ENCODE results near the gene PARVB.
"Not testable (repeated sequence)": the region's sequence is repeated elsewhere in the genome, so short reads cannot be mapped to it uniquely, and the experiment has no call there.

PARVB gene

DNA sequence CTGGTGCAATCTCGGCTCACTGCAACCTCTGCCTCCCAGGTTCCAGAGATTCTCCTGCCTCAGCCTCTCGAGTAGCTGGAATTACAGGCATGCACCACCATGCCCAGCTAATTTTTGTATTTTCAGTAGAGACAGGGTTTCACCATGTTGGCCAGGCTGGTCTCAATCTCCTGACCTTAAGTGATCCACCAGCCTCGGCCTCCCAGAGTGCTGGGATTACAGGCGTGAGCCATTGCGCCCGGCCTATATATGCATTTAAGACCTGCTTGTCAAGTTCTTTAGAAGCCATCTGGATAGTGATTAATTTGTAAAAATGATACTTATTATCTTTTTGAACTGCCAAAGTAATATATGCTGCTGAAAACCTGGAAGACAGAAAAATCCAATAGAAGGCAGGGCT is 86.6 kb downstream of the PARVB start:
- not testable (repeated sequence) for DNase-seq (ENCODE audit: low spot score)

DNA sequence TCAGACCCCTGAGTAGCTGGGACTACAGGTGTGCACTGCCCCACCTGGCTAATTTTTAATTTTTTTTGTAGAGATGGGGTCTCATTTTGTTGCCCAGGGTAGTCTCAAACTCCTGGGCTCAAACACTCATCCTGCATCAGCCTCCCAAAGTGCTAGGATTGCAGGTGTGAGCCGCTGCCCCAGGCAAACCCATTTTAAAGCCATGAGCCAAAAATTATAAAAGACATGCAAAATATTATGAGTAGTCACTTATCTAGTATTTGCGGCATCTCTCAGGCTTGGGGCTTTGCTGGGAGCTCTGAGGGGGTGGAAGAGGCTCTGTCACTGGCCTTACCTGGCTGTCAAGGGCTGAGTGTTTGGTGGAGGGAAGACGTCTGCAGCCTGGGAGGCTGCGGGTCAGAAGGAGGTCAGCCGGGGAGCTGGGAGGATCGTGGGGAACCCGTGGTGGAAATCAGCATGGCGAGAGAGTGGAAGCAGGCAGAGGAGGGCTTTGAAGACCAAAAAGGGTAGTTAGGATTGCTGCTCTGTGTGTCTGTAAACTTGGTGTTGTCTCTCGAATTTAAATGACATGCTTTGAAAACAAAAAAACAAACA is 87.6 kb downstream of the PARVB start:
- no peak for DNase-seq (ENCODE audit: low spot score)

DNA sequence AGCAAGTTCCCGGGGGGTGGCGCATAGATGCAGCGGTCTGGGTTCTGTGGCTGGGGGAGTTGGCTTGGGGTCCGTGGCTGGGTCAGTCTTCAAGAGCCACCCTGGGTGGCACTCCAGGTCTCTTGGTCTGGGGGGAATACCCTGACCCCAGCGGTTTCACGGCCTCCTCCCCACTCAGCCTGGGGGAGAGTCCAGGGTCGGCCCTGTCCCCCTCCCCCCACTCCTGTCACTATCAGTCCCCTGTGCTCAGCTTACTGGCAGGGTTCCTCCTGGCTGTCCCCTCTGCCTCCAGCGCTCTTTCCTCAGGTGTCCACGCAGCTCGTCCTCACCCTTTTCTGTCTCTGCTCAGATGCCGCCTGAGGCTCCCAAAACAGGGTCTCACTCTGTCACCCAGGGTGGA is 88.1 kb downstream of the PARVB start:
- no peak for DNase-seq (ENCODE audit: low spot score)

DNA sequence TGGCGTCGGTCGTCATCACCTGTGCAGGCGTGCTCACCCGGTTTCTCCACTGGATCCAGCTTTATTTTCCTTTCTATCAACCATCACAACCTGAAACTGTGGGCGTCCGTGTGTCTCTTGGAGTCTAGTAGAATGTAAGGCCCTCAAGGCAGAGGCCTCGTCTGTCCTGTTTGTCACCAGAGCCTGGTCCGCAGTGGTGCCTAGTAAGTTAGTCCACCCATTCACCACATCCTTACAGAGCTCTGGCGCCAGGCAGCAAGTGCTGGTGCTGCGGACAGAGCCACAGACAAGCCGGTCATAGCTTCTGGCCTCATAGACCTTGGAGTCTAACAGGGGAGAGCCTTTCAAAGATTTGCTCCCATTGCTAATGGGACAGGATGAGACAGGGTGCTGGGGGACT is 92.2 kb downstream of the PARVB start:
- no peak for DNase-seq (ENCODE audit: low spot score)

- DNase-seq (ENCODE audit: low spot score), result no peak
These were observed 92.9 kb downstream of the PARVB start for GRCh38 chr22:44116755-44117684.

DNA sequence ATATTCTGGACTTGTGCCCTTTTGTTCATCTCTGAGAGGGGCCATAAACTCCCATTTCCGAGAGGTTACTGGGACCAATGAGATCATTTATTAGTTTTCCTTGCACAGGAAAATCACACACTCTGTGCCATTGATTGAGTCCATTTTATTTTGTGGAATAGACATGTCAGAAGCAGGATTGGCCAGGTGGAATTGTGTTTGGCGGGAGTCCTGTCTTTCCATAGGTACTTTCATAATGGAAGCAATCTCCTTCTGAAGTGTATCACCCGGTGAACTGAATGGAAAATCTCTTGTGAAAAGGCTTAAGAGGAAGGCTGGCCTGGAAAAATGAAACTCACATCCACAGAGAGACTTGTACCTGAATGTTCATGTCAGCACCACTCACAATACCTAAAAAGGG is 93.6 kb downstream of the PARVB start:
- no peak for DNase-seq (ENCODE audit: low spot score)

- no peak for DNase-seq (ENCODE audit: low spot score)
These were observed 94.7 kb downstream of the PARVB start for GRCh38 chr22:44118645-44119315.

DNA sequence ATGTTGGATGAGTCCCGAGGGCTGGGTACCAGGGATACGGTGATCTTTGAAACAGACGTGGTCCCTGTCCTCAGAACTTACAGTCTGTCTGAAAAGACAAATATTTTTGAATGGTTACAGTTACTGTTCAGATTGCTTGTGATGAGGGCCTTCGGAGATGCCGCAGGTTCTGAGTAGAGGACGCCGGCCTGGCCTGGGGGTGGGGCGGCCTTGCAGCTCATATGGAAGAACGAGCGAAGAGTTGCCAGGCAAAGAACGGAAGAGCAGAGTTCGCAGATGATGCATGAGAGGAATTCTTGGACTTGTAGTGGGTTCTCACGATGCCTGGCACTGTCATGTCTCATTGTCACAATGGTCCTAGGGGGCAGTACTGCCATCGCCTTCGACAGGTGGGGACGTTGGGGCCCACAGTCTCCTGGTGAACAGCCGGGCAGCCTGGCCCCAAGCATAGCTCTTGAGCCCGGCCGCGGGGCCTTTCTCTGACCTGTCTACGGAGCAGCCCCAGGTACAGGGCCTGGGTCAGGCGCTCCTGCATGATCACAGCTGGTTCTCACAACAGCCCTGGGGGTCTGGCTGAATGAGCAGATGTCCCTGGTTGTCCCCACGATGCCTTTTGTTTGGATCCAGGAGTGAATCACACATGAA is 95.7 kb downstream of the PARVB start:
- DNase-seq (ENCODE audit: low spot score), result no peak

DNA sequence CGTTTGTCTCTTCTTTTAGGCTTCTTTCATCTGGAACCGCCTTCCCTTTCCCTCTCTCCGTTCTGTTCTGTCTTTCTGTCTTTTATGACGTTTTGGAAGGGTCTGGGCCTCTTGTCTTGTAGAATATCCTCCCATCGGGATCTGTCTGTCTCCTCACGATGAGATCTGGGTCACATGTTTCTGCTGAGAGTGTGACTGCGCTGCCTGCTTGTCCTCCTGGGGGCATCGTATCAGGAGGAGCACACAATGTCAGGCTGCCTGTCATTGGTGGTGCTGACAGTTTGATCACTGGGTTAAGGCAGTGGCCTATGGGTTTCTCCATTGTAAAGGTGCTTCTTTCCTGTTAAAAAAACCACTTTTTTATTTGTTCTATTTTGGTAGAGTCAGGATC is 96.2 kb downstream of the PARVB start:
- DNase-seq (ENCODE audit: low spot score), result no peak

GRCh38 chr22:44125421-44125820 is 101.3 kb downstream of the PARVB start:
- no peak for DNase-seq (ENCODE audit: low spot score)

GRCh38 chr22:44126807-44127206 is 102.7 kb downstream of the PARVB start:
- no peak for DNase-seq (ENCODE audit: low spot score)

- DNase-seq (ENCODE audit: low spot score), result no peak
These were observed 103.3 kb downstream of the PARVB start for GRCh38 chr22:44127356-44127755.

GRCh38 chr22:44128958-44129618 is 105.0 kb downstream of the PARVB start:
- no peak for DNase-seq (ENCODE audit: low spot score)

DNA sequence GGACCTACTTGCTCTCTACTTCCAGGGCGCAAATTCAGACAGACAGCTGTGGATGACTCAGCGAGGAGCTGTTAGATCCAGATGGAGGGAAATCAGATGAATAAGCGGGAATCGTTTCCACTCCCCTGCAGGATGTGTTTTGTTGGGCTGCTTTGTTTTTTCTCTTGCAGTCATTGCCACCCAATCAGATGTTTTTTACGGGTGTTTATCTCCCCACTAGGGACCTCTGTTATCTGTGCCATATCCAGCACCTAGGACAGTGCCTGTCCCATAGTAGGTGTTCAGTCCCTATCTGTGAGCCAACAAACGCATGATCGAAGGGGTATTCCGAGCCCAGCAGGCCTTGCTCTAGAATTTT is 105.5 kb downstream of the PARVB start:
- no peak for DNase-seq (ENCODE audit: low spot score)

DNA sequence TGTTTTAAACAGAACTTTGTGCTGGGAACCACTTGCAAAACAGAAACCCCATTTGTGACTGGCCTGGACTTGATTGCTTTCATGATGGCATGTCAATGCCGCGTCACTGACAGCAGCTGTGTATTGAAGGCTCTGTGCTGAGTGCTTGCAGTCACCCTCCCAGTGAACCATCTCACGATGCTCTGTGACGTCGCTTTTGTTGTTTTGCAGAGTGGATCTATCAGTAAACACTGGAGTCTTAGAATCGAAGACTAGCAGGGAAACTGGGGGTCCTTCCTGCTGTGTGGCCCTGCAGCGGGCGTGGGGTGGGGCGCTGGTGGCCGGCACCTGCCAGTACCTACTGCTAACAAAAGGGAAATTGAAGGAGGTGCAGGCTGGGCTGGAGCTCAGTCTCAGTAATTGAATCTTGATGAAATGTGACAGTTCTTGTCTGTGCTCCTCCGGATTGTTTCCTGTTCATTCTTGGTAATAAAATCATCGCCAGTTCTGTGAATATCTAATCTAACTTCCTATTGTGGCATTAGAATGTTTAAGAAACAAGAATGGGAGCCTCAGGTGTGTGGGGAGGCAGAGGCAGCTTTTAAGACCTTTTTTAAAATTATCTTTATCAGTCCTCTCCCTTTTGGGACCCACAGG is 106.1 kb downstream of the PARVB start:
- no peak for DNase-seq (ENCODE audit: low spot score)

- DNase-seq (ENCODE audit: low spot score), result no peak
These were observed 107.3 kb downstream of the PARVB start for GRCh38 chr22:44131412-44131811.

DNA sequence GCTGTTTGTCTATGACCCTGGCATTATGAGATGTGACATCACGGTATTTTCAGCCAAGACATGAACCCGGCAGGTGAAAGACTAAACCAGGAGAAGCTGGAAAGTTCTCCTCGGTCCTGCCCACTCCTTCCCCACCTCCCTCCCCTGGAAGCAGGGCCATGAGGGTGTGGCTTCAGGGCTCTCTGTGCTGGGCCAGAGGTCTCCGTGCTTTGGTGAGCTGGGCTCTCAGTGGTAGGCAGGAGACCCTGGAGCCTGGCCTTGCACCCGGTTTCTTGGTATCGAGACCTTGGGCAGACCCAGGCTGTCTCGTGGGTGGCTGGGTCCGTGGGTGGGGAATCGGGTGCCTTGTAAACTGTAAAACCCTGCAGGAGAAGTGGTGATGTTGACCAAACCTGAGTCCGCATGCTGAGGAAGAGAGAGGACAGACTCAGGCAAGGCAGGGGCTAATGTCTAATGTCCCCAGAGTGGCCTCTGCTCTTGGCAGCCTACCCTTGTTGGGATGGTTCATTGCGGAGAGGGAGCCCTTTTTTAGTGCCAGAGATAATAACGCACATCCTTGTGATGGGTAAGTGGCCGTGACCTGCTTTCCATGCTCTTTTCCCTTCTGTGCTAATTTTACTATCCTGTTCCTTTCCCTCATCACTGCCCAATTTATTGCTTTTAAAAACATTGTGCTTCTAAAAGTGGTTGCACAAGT is 108.0 kb downstream of the PARVB start:
- DNase-seq (ENCODE audit: low spot score), result no peak

DNA sequence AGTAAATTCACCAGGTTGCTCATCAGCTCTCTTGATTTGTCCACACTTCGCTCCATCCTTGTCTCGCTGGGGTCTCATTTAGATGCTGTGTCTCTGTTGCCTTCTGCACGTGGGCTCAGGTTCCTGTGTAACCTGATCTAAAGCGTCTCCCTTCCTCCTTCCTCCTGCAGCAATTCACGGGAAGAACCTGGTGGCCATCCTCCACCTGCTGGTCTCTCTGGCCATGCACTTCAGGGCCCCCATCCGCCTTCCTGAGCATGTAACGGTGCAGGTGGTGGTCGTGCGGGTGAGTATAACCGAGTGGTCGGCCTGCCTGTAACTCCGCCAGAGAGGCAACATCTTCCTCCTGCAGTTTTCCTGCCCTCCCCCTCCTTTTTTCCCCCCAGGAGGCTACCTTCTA is 108.6 kb downstream of the PARVB start:
- DNase-seq (ENCODE audit: low spot score), result no peak

DNA sequence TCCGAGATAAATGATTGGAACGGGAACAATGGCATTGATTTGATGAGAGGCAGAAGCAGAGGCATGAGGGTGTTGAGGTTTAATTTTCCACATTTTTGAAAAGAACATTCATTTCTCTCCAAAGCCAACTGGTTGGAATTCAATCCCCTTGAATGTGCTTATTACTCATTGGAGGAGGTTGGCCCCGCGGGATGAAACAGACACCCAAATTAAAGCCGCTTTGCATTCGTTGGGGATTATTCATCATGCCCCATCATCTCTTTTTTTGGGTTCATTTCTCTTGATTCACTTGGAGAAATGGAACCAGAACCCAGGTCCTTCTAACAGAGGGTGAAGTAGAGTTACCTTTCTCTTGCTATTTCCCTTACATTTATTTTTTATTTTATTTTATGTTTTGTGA is 109.1 kb downstream of the PARVB start:
- DNase-seq (ENCODE audit: low spot score), result no peak

- no peak for DNase-seq (ENCODE audit: low spot score)
These were observed 109.9 kb downstream of the PARVB start for GRCh38 chr22:44133901-44134571.

Data from CD4-positive, alpha-beta T cell treated with Interleukin-15 for 4 hours (primary cell).